SU-DHL-6 (cell line): Measurements from ENCODE around the gene STAB1.

ENCODE experiments used
- H2AFZ ChIP-seq: fragments of 200-600 bp; sonication (generic); 2 replicates; pipeline ENCODE4 v1.6.1; 2014; ENCODE audit warnings: low read depth, mild to moderate bottlenecking, moderate library complexity, mixed read lengths, antibody characterized with exemption, low read length; ENCODE audit not compliant: severe bottlenecking
- H3F3A ChIP-seq: fragments of 200-600 bp; shearing (Covaris generic); 2 replicates; pipeline ENCODE4 v1.6.0; 2016; ENCODE audit warnings: antibody characterized with exemption, mild to moderate bottlenecking; ENCODE audit not compliant: insufficient read depth
- H3K27ac ChIP-seq: fragments of 200-600 bp; sonication (generic); 2 replicates; pipeline ENCODE4 v1.5.1; 2016; ENCODE audit warnings: low read depth, mild to moderate bottlenecking, low read length, moderate library complexity, mixed read lengths
- H3K27me3 ChIP-seq: fragments of 200-600 bp; sonication (generic), shearing (Covaris generic); 2 replicates; pipeline ENCODE4 v1.6.0; 2014; ENCODE audit warnings: mild to moderate bottlenecking, low read length
- H3K36me3 ChIP-seq: fragments of 200-600 bp; sonication (generic); 2 replicates; pipeline ENCODE4 v1.6.1; 2014; ENCODE audit warnings: mild to moderate bottlenecking, low read length, mixed read lengths
- H3K4me2 ChIP-seq: fragments of 300-600, 200-600 bp; shearing (Covaris generic), sonication (generic); 2 replicates; pipeline ENCODE4 v1.6.0; 2014; ENCODE audit warnings: low read length, low read depth, mild to moderate bottlenecking; ENCODE audit not compliant: poor library complexity, severe bottlenecking
- H3K4me3 ChIP-seq: fragments of 200-600 bp; sonication (generic); 2 replicates; pipeline ENCODE4 v1.5.1; 2014; ENCODE audit warnings: antibody characterized with exemption, low read length, mild to moderate bottlenecking, mixed read lengths; ENCODE audit not compliant: insufficient read depth, poor library complexity, severe bottlenecking
- H3K79me2 ChIP-seq: fragments of 200-600 bp; sonication (generic); 2 replicates; pipeline ENCODE4 v1.6.1; 2014; ENCODE audit warnings: mild to moderate bottlenecking, low read length, moderate library complexity; ENCODE audit not compliant: insufficient read depth
- H3K9ac ChIP-seq: fragments of 200-600 bp; sonication (generic); 2 replicates; pipeline ENCODE4 v1.7.0; 2014; ENCODE audit warnings: mild to moderate bottlenecking, low read length
- H3K9me2 ChIP-seq: fragments of 200-600 bp; sonication (generic); replicated peaks from 2 replicates; pipeline ENCODE4 v1.6.1; 2014; ENCODE audit warnings: low read length; ENCODE audit not compliant: insufficient read depth
- H3K9me3 ChIP-seq: fragments of 200-600 bp; sonication (generic); 2 replicates; pipeline ENCODE4 v1.6.1; 2014; ENCODE audit warnings: low read length, mixed read lengths; ENCODE audit not compliant: insufficient read depth
- H4K20me1 ChIP-seq: fragments of 200-600 bp; sonication (generic); 2 replicates; pipeline ENCODE4 v1.6.1; 2014; ENCODE audit warnings: low read depth, mild to moderate bottlenecking, antibody characterized with exemption, low read length, moderate library complexity, mixed read lengths
- EZH2phosphoT487 ChIP-seq: fragments of 200-600 bp; sonication (generic), shearing (Covaris generic); conservative IDR thresholded peaks from 2 replicates; pipeline ENCODE4 v1.6.1; 2018; ENCODE audit warnings: mild to moderate bottlenecking, antibody characterized with exemption, low read length, moderate library complexity, mixed read lengths
- TF ChIP-seq, protein P1 (sequence below): fragments of 200-600 bp; sonication (generic); IDR thresholded peaks from one replicate; pipeline ENCODE4 v1.5.1; 2017; ENCODE audit warnings: antibody characterized with exemption, mild to moderate bottlenecking, low read length, moderate library complexity; ENCODE audit not compliant: insufficient read depth, poor library complexity, severe bottlenecking

The STAB1 gene

DNA sequence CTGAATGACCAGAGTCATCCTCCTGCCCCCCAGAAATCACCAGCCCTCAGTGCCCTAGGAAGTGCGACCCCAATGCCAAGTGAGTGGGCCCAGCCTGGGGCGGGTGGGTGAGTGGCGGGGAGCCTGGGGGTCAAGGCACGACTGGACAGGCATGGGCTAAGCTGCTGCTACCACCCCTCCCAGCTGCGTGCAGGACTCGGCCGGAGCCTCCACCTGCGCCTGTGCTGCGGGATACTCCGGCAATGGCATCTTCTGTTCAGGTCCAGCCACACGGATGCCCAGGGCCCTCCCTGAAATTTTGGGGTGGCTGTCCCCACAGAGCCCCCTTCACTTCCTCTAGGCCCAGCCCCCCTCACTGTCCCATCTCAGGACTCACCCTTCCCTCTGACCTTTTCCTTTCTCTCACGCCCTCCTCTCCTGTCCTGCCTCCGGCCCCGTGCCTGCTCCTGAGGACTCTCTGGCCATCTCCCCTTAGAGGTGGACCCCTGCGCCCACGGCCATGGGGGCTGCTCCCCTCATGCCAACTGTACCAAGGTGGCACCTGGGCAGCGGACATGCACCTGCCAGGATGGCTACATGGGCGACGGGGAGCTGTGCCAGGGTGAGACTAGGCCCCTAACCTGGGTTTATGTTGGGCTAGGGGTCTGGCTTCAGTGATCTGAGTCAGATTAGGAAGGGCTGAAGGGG is 21.5 kb downstream of the STAB1 start:
- Histone ChIP-seq H3K9me3 (no peaks in the 10 kb centered on the region), H3K9ac (no peak overlapping the region), H3K4me3 (no peak overlapping the region), H2AFZ (no peak overlapping the region), H4K20me1 (no peaks in the 10 kb centered on the region), H3F3A (no peaks in the 10 kb centered on the region), H3K27ac (no peak overlapping the region), H3K79me2 (no peaks in the 10 kb centered on the region), H3K9me2 (no peaks in the 10 kb centered on the region), H3K4me2 (no peak overlapping the region), H3K27me3 (no peaks in the 10 kb centered on the region), H3K36me3 (no peaks in the 10 kb centered on the region)
- no peak for TF ChIP-seq EZH2phosphoT487
- TF ChIP-seq, protein P1, sequence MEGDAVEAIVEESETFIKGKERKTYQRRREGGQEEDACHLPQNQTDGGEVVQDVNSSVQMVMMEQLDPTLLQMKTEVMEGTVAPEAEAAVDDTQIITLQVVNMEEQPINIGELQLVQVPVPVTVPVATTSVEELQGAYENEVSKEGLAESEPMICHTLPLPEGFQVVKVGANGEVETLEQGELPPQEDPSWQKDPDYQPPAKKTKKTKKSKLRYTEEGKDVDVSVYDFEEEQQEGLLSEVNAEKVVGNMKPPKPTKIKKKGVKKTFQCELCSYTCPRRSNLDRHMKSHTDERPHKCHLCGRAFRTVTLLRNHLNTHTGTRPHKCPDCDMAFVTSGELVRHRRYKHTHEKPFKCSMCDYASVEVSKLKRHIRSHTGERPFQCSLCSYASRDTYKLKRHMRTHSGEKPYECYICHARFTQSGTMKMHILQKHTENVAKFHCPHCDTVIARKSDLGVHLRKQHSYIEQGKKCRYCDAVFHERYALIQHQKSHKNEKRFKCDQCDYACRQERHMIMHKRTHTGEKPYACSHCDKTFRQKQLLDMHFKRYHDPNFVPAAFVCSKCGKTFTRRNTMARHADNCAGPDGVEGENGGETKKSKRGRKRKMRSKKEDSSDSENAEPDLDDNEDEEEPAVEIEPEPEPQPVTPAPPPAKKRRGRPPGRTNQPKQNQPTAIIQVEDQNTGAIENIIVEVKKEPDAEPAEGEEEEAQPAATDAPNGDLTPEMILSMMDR, result no peak

DNA sequence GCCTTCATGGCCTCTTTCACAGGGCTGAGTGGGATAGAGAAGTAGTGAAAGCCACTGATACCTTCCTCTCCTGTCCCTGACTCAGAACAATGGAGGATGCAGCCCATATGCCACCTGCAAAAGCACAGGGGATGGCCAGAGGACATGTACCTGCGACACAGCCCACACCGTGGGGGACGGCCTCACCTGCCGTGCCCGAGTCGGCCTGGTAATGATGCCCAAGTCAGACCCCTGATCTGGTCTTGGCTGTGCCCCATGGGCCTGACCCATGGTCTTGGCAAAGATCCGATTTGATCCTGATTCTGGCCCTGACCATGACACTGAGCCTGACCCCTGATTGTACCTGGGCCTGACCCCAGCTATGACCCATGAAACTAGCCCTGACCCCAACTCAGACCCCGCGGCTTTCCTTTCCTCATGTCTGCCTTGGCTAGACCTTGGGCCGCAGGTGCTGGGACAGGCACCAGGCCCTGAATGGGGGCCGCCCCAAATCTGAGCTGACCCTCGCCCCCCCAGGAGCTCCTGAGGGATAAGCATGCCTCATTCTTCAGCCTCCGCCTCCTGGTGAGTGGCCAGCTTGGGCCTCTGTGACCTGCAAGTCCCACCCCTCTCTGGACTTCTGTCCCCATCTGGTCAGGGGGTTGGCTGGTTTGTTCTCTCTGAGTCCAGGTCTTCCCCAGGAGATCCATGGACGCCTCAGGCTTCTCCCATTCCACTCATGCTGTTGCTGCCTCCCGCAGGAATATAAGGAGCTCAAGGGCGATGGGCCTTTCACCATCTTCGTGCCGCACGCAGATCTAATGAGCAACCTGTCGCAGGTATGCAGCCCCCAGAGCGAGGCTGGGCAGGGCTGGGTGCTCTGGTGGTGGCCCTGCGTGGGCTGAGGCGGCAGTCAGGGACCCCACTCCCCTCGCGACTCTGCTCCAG is 22.9 kb downstream of the STAB1 start:
- H3K27me3 ChIP-seq, result no peaks in the 10 kb centered on the region
- no peaks in the 10 kb centered on the region for H3K36me3 ChIP-seq
- H3K27ac ChIP-seq, result no peak overlapping the region
- no peak overlapping the region for H3K4me3 ChIP-seq
- H3K9ac ChIP-seq, result no peak overlapping the region
- H3F3A ChIP-seq, result no peaks in the 10 kb centered on the region
- H4K20me1 ChIP-seq, result no peaks in the 10 kb centered on the region
- H3K4me2 ChIP-seq, result no peak overlapping the region
- no peak for TF ChIP-seq EZH2phosphoT487
- TF ChIP-seq, protein P1, result no peak
- no peaks in the 10 kb centered on the region for H3K9me3 ChIP-seq
- no peaks in the 10 kb centered on the region for H3K79me2 ChIP-seq
- no peaks in the 10 kb centered on the region for H3K9me2 ChIP-seq
- no peak overlapping the region for H2AFZ ChIP-seq

DNA sequence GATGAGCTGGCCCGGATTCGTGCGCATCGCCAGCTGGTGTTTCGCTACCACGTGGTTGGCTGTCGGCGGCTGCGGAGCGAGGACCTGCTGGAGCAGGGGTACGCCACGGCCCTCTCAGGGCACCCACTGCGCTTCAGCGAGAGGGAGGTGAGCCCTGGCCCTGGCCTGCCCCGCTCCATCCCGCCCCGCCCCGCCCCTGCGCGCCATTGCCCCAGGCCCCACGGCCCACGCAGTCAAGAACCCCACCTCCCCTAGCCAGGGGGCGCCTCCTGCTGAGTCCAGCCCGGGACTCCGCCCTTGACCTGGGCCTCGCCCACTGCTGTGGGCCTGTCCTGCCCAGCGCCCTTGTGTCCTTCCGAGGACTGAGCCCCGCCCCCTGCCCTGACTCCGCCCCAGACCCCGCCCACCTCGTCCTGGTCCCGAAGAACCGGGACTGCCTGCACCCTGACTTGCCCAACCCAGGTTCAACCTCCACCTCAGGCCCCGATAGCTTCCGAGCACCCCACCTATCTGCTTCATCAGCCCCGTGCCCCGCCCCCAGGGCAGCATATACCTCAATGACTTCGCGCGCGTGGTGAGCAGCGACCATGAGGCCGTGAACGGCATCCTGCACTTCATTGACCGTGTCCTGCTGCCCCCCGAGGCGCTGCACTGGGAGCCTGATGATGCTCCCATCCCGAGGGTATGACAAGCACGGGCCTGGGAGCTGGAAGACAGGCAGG is 23.7 kb downstream of the STAB1 start:
- Histone ChIP-seq H3K4me3 (no peak overlapping the region), H3K79me2 (no peaks in the 10 kb centered on the region), H3K9me2 (no peaks in the 10 kb centered on the region), H3K9ac (no peak overlapping the region), H3K27me3 (no peaks in the 10 kb centered on the region), H3K27ac (no peak overlapping the region), H2AFZ (no peak overlapping the region), H3K36me3 (no peaks in the 10 kb centered on the region), H3K4me2 (no peak overlapping the region), H3K9me3 (no peaks in the 10 kb centered on the region), H4K20me1 (no peaks in the 10 kb centered on the region), H3F3A (no peaks in the 10 kb centered on the region)
- no peak for TF ChIP-seq EZH2phosphoT487
- TF ChIP-seq, protein P1, result no peak
